ENCODE data around the gene PNPLA6.

Gene PNPLA6

DNA sequence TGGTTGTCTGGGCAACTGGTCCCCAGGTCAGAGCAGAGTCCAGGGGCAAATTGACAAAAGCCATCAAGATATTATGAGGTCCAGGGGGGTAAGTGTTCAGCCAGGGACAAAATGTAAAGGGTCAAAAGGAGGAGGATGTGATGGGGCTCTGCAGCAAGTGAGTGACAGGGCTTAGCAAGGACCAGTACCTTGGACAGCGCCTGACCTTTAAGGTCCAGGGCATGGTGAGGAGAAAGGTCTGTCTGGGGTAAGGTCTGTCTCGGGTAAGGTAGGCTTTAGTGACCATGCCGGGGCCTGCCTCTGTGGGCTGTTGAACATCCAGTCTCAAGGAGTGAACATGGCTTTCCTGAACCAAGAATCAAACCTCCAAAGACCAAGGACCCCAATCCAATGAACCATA is 25.9 kb upstream of the PNPLA6 start:
- no peak overlapping the region for H3K27ac ChIP-seq
- H3K4me3 ChIP-seq (ENCODE audit: low read depth in 1 of 2, low read length in 1 of 2), result no peak overlapping the region
- TF ChIP-seq, protein P1, sequence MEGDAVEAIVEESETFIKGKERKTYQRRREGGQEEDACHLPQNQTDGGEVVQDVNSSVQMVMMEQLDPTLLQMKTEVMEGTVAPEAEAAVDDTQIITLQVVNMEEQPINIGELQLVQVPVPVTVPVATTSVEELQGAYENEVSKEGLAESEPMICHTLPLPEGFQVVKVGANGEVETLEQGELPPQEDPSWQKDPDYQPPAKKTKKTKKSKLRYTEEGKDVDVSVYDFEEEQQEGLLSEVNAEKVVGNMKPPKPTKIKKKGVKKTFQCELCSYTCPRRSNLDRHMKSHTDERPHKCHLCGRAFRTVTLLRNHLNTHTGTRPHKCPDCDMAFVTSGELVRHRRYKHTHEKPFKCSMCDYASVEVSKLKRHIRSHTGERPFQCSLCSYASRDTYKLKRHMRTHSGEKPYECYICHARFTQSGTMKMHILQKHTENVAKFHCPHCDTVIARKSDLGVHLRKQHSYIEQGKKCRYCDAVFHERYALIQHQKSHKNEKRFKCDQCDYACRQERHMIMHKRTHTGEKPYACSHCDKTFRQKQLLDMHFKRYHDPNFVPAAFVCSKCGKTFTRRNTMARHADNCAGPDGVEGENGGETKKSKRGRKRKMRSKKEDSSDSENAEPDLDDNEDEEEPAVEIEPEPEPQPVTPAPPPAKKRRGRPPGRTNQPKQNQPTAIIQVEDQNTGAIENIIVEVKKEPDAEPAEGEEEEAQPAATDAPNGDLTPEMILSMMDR (IDR thresholded peaks at IDR 0.05), result no peak
- H3K27me3 ChIP-seq, result peaks cover 89% of the 10 kb centered on the region
- H3K36me3 ChIP-seq, result no peaks in the 10 kb centered on the region
- no peaks in the 10 kb centered on the region for H3K9me3 ChIP-seq
- peaks cover 10 to 17% of the 10 kb centered on the region in 2 experiments for H3K4me1 ChIP-seq (ENCODE audit: control insufficient read depth in 1 of 2, insufficient read depth in 1 of 2, low read depth in 1 of 2, low read length in 1 of 2)

DNA sequence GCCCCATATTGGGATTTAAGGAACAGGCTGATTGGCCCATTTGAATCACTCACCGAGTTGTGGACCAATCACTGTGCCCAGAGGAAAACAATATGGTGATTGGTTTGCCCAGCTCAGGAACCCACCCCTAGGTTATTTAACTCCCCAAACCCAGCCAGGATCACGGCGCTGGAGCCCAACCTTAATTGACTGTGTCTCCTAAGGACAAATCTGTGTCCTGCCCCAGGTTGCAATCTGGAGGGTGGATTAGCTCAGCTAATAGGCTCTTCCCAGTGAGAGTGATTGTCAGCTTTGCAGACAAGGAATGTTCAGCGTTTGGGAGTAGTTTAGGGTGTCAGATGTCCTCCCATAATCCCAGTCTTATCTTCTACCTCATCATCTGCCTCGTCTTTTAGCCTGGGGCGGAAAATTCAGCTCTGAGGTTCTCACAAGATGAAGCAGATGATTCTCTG is 23.1 kb upstream of the PNPLA6 start:
- TF ChIP-seq, protein P1 (IDR thresholded peaks at IDR 0.05), result no peak
- H3K27ac ChIP-seq, result no peak overlapping the region
- no peaks in the 10 kb centered on the region for H3K9me3 ChIP-seq
- no peak overlapping the region for H3K4me3 ChIP-seq (ENCODE audit: low read depth in 1 of 2, low read length in 1 of 2)
- no peaks in the 10 kb centered on the region for H3K36me3 ChIP-seq
- peaks cover 0 to 3% of the 10 kb centered on the region in 2 experiments for H3K4me1 ChIP-seq (ENCODE audit: control insufficient read depth in 1 of 2, insufficient read depth in 1 of 2, low read depth in 1 of 2, low read length in 1 of 2)
- H3K27me3 ChIP-seq, result peaks cover 88% of the 10 kb centered on the region

DNA sequence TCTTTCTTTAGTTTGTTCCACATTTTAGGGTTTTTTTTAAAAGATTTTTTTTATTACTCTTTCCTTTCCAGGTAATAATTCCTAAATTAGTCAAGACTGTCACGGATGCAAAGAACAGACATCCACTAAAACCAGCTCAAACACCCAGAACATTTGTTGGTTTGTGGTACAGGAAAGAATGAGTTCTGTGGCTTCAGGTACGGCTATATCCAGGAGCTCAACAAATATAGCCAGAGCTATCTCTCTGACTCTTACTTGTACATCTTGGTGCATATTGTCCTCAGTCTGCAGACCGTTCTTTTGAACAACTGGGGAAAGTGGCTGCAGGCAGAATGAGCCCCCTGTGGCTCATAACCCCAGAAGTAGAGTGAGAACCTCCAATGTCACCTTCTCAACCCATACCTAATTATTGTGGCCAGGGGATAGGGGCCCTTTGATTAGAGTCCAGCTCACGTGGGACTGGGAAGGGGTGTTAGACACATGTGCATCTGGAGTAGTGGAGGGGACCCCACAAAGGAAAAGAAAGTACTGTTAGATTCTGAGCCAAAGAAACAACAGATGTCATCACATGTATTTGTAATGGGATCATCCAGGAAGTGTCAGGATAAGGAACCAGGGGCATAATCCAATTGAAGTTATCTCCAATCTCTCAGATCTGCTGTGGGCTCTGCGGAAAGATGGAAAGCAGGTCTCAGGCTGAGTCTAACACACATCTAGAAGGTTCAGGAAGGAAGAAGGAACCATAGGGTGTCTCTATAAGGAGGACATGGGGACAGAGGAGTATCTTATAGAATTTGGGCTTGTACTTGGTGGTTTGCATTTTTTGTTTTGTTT is 21.5 kb upstream of the PNPLA6 start:
- H3K27ac ChIP-seq, result no peak overlapping the region
- H3K4me3 ChIP-seq (ENCODE audit: low read depth in 1 of 2, low read length in 1 of 2), result no peak overlapping the region
- peaks cover 0 to 3% of the 10 kb centered on the region in 2 experiments for H3K4me1 ChIP-seq (ENCODE audit: control insufficient read depth in 1 of 2, insufficient read depth in 1 of 2, low read depth in 1 of 2, low read length in 1 of 2)
- no peaks in the 10 kb centered on the region for H3K9me3 ChIP-seq
- H3K36me3 ChIP-seq, result no peaks in the 10 kb centered on the region
- H3K27me3 ChIP-seq, result peaks cover 90% of the 10 kb centered on the region
- TF ChIP-seq, protein P1 (IDR thresholded peaks at IDR 0.05), result no peak

DNA sequence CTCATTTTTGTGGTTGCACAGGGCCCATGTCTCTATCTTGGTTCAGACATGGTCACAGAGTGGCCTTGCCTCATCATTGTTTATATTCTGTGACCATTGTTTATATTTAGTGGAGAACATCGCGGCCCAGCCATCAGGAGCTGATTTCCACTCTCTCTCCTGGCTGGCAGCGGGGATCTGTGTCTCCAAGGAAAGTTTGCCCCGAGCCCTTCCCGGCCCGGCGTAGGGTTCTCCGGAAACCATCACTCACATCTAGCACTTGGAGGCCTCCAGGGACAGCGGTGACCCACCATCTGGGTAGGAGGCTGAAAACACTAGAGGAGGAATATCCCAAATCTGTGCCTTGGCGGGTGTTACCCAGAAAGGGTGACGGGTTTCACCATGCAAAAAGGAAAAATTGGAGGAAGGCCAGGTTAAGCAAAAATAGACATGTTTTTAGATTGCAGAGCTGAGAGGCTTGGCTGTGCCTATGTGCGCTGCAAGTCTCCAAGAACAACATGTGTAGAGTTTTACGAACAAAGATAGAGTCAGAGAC is 20.3 kb upstream of the PNPLA6 start:
- Histone ChIP-seq H3K9me3 (no peaks in the 10 kb centered on the region), H3K27me3 (peaks cover 82% of the 10 kb centered on the region), H3K4me1 (ENCODE audit: control insufficient read depth in 1 of 2, insufficient read depth in 1 of 2, low read depth in 1 of 2, low read length in 1 of 2) (peaks cover 0 to 3% of the 10 kb centered on the region in 2 experiments), H3K36me3 (no peaks in the 10 kb centered on the region), H3K4me3 (ENCODE audit: low read depth in 1 of 2, low read length in 1 of 2) (no peak overlapping the region), H3K27ac (no peak overlapping the region)
- TF ChIP-seq, protein P1 (IDR thresholded peaks at IDR 0.05), result no peak

DNA sequence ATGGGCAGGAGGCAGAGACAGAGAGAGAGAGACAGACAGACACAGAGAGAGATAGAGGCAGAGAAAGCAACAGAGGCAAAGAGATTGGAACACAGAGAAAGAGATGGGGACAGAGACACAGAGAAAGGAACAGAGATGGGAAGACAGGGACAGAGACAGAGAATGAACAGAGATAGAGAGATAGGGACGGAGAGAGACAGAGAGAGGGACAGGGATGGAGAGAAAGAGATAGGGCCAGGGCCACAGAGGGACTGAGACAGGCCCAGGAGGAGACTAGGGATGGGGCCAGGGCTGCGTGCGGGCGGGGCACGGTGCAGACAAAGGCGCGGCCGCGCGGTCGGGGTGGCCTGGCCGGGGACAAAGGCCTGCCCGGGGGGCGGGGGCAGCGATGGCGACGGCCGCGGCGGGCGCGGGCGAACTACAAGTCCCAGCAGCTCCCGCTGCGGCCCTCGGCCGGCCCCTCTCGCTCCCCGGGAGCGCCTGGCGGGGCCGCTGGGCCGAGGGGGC is 19.8 kb upstream of the PNPLA6 start, which contains the start of gene ZNF358:
Gene ZNF358 (plus strand): TSS at position 459 of the 507 bp plus-strand sequence. CDS start 3,140 bp downstream, outside the sequence.
- no peaks in the 10 kb centered on the region for H3K9me3 ChIP-seq
- H3K4me3 ChIP-seq (ENCODE audit: low read depth in 1 of 2, low read length in 1 of 2), result no peak within 1 kb of the TSS
- no peak within 1 kb of the TSS for H3K27ac ChIP-seq
- TF ChIP-seq, protein P1 (IDR thresholded peaks at IDR 0.05), result no peak
- H3K36me3 ChIP-seq, result no peaks in the 10 kb centered on the region
- peaks cover 0 to 3% of the 10 kb centered on the region in 2 experiments for H3K4me1 ChIP-seq (ENCODE audit: control insufficient read depth in 1 of 2, insufficient read depth in 1 of 2, low read depth in 1 of 2, low read length in 1 of 2)
- peaks cover 78% of the 10 kb centered on the region for H3K27me3 ChIP-seq

All from neutrophil (primary cell).